Measurements from ENCODE around the gene RUNX2. TPM values are rescaled to one million over a fixed set of nuclear protein-coding genes. Genes with fewer than 3 reads are reported as not detected.

RUNX2 gene
- total and polyA plus RNA-seq, 10 of the 15 experiments (the other 5 are each of a cell fraction or from before 2014, with no cell fraction given), result 0.01 to 0.77 (median 0.15) TPM; not detected in 3

- TF ChIP-seq, protein P1, sequence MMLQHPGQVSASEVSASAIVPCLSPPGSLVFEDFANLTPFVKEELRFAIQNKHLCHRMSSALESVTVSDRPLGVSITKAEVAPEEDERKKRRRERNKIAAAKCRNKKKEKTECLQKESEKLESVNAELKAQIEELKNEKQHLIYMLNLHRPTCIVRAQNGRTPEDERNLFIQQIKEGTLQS (IDR thresholded peaks at IDR 0.05; ENCODE audit: borderline replicate concordance, extremely low read depth, low read depth, low read length), result no peak
- TF ChIP-seq, protein P2, sequence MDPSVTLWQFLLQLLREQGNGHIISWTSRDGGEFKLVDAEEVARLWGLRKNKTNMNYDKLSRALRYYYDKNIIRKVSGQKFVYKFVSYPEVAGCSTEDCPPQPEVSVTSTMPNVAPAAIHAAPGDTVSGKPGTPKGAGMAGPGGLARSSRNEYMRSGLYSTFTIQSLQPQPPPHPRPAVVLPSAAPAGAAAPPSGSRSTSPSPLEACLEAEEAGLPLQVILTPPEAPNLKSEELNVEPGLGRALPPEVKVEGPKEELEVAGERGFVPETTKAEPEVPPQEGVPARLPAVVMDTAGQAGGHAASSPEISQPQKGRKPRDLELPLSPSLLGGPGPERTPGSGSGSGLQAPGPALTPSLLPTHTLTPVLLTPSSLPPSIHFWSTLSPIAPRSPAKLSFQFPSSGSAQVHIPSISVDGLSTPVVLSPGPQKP (IDR thresholded peaks at IDR 0.05; ENCODE audit: low read depth, low read length), result no peak
Observed at GRCh38 chr6:45689926-45690615, 361.9 kb downstream of the RUNX2 start (continued).

DNA sequence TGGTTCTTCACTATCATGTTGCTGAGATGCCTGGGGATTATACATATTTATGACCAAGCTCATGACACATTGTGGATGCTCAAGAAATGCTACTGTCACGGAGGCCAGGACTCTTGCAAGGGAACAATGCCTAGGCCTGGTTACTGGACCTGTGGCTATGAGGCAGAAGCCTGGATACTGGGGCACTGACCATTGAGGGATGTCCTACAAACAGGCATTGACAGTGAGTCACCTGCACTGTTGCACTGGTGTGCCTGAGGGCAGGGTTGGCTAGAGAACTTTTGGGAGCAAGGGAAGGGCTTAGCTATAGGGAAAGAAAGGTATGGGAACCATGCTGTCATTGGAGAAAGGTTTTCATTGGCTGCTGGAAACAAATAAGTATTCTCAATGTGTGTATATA, 362.7 kb downstream of the RUNX2 start:
- no TSS peak for BruUV-seq (replicated peaks)
- ATAC-seq, result no peak
- WGBS (ENCODE audit: insufficient coverage, insufficient replicate concordance, low lambda C conversion rate, missing lambda C conversion rate), result 63% methylated on average over 1 of the region's 1 CpG
- TF ChIP-seq, protein P3, sequence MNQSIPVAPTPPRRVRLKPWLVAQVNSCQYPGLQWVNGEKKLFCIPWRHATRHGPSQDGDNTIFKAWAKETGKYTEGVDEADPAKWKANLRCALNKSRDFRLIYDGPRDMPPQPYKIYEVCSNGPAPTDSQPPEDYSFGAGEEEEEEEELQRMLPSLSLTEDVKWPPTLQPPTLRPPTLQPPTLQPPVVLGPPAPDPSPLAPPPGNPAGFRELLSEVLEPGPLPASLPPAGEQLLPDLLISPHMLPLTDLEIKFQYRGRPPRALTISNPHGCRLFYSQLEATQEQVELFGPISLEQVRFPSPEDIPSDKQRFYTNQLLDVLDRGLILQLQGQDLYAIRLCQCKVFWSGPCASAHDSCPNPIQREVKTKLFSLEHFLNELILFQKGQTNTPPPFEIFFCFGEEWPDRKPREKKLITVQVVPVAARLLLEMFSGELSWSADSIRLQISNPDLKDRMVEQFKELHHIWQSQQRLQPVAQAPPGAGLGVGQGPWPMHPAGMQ (IDR thresholded peaks at IDR 0.05; ENCODE audit: borderline replicate concordance), result no peak
- no peak for TF ChIP-seq MEF2B (IDR thresholded peaks at IDR 0.05; ENCODE audit: partially characterized antibody, poor library complexity, severe bottlenecking)
- TF ChIP-seq RELA (IDR thresholded peaks at IDR 0.05; ENCODE audit: borderline replicate concordance, partially characterized antibody), result no peak
- no peak for TF ChIP-seq CREB1 (IDR thresholded peaks at IDR 0.05; ENCODE audit: low read depth)
- TF ChIP-seq ZBTB4 (CRISPR knock-in tag; IDR thresholded peaks at IDR 0.05), result no peak
- no peak for TF ChIP-seq JUNB (IDR thresholded peaks at IDR 0.05)
- TF ChIP-seq, protein P4, sequence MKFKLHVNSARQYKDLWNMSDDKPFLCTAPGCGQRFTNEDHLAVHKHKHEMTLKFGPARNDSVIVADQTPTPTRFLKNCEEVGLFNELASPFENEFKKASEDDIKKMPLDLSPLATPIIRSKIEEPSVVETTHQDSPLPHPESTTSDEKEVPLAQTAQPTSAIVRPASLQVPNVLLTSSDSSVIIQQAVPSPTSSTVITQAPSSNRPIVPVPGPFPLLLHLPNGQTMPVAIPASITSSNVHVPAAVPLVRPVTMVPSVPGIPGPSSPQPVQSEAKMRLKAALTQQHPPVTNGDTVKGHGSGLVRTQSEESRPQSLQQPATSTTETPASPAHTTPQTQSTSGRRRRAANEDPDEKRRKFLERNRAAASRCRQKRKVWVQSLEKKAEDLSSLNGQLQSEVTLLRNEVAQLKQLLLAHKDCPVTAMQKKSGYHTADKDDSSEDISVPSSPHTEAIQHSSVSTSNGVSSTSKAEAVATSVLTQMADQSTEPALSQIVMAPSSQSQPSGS (IDR thresholded peaks at IDR 0.05; ENCODE audit: low read length), result no peak
- no peak for TF ChIP-seq ZNF217 (IDR thresholded peaks at IDR 0.05)
- TF ChIP-seq YY1 (IDR thresholded peaks at IDR 0.05; ENCODE audit: low read depth, low read length), result no peak

More for the DNA sequence above, 362.7 kb downstream of the RUNX2 start:
- H3K79me2 ChIP-seq (ENCODE audit: control insufficient read depth, insufficient read depth, low read length), result no peaks in the 10 kb centered on the region
- no peaks in the 10 kb centered on the region for H4K20me1 ChIP-seq (ENCODE audit: control insufficient read depth, insufficient read depth)
- H2AFZ ChIP-seq (ENCODE audit: control insufficient read depth, low read depth, low read length), result no peak overlapping the region
- no peak overlapping the region for H3K9ac ChIP-seq (ENCODE audit: control insufficient read depth, insufficient read depth, low read length)
- ChIA-PET POLR2A (no interaction called here), RAD21 (ENCODE audit: unreplicated experiment) (no interaction called here), CTCF (no interaction called here), SMC1A (ENCODE audit: uncharacterized antibody, unreplicated experiment) (interaction anchor here (0.8 to 2.2 kb wide), 2 partner anchors 9 to 12 kb away, joined by 3 to 6 read pairs; no protein-coding TSS in a partner anchor)
- intact Hi-C loops (cut with micrococcal nuclease; ENCODE audit: unreplicated experiment) (no loop called here), in situ Hi-C loops (cut with MboI) (no loop called here)
- H3K9me3 ChIP-seq (replicated peaks; ENCODE audit: control insufficient read depth, insufficient read depth, low read length), result no peaks in the 10 kb centered on the region; the same call in 1 of the 3 replicates
- FAIRE-seq (no peak), DNase-seq (ENCODE audit: low read depth, low spot score) (no peak)
- H3K4me2 ChIP-seq (ENCODE audit: control insufficient read depth, insufficient read depth), result no peak overlapping the region
- H3K27me3 ChIP-seq (replicated peaks in 1 of 2; ENCODE audit: control insufficient read depth in 2 of 2, insufficient read depth in 2 of 2, low read length in 1 of 2), result no peaks in the 10 kb centered on the region; a peak in 2 of 4 replicates
- H3K4me3 ChIP-seq, result no peak overlapping the region
- no peaks in the 10 kb centered on the region for H3K36me3 ChIP-seq (ENCODE audit: control insufficient read depth in 2 of 2, insufficient read depth in 2 of 2, low read length in 1 of 2)
- no peak overlapping the region for H3K27ac ChIP-seq (ENCODE audit: control insufficient read depth, insufficient read depth)
- peaks cover 14% of the 10 kb centered on the region for H3K4me1 ChIP-seq (ENCODE audit: control insufficient read depth, insufficient read depth, low read length)
